Raji (cell line): ENCODE measurements around the gene TCF12.

Experiments used
- POLR2A ChIP-seq: IDR thresholded peaks from 2 replicates; pipeline ENCODE4 v1.6.1; 2011; ENCODE audit warnings: low read depth, low read length, control low read depth; ENCODE audit not compliant: insufficient read depth

The TCF12 gene

DNA sequence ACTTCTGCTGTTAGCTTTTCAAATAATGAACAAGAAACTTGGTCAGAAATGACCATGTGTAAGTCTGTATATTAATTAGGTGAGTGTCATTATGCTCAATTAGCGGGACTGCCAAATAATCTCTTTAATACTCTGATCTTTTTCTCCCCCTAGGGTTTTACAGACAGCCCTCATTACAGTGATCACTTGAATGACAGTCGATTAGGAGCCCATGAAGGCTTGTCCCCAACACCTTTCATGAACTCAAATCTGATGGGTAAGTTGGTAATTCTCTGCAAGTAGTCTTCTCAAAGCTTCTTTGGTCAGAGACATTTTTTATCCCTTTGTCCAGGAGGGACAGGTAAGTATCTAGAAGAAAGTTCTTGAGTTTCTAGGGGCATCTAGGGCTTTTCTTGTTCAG, 173.2 kb downstream of the TCF12 start:
- no peak for TF ChIP-seq POLR2A

DNA sequence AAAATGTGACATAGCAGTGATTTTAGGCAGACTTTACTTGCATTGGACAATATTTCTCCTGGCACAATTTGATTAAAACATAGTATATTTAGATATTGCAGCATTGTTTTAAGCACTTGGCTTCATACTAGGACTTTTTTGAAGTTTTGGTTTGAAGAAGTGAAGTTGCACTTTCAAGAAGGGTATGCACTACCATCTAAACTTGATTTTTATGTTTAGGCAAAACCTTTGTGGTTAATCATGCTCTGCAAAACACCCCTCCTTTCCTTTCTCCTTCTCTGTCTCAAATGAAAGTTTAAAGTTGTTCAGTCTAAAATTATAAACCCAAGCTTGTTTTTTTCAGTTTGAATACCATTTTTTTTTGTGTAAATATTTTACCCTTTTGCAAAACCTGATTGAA, 173.8 kb downstream of the TCF12 start:
- no peak for TF ChIP-seq POLR2A

DNA sequence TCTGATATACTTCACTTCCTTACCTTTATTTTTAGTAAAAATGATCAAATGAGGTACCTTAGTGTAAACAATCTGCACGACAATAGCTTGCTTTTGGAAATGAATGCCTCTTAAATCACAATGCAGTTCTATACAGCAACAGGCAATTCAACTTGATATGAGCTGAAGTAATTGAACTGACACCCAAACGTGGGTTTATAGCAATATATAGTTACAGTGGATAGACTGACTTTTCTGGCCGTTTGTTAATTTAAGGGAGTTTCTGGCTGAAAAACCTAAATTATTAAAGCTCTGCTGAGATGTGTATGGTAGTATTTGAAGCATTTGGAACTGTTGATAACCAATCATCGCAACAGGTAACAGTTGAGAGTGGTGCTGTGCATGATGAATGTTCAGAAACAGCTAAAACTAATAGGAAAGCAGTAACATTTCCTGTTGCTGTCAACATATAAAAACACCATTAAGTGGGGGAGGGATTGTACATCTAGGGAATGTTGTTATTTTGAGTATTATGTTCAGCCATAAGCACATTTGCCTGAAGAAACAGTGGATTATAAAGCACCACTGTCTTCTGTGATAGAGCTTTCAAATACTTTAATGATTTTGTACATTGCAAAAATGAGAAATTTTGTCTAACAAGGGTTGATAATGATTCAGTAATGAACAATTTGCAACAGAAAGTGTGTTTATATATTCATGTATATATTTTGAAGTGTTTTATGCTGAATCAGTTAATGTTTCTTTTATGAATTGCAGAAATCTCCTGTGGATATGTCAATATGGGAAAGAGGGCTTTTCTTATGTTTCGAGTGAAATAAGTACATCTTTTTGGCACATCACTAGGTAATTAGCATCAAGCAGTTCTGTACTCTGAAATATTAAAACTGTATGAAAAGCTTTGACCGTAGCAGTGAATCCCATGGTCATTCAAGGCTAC, 176.1 kb downstream of the TCF12 start:
- TF ChIP-seq POLR2A, result no peak

DNA sequence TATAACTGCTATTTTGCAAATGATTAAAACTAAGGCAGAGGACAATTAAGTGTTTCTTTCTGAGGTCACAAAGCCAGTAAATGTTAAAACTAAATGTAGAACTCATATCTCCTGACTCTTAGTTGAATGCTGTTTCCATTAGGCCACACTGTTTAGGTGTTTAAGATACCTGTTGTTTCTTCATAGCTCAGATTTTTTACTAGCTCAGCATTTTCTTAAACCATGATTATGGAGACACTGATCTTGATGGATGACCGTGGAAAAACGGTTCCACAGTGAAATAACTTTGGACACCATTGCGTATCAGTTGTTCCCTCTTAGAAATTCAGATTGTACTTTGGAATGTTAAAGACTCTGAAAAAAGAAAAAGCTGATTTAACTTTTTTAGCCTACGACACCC, 177.5 kb downstream of the TCF12 start:
- TF ChIP-seq POLR2A, result no peak

DNA sequence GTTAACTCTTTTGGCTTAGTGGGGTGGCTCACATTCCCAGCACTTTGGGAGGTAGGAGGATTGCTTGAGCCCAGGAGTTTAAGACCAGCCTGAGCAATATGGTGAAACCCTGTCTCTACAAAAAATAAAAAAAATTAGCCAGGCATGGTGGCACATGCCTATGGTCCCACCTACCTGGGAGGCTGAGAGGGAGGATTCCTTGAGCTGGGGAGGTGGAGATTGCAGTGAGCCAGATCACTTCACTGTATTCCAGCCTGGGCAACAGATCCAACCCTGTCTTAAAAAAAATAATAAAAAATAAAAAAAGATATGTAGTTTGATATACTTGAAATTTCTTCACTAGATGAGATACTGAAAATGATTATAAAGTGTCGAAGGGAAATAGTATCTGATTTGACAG, 178.8 kb downstream of the TCF12 start:
- no peak for TF ChIP-seq POLR2A

DNA sequence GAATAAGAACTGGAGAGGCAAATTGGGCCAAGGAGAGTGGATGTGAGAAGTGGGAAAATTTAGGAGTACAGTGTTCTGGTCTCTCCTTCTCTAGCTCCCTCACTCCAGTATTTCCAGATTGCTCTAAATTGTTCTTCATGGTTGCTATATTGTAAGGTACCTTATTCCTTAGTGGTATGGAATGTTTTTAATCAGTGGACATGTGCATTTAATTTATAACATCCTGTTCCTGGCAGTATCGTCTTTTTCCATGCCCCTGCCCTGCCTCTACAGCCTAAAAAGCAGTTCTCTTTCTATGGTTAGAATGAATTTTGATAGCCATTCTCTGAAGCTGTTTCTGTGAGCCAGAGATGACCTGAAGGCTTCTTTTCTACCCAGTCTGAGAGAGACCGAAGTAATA, 180.5 kb downstream of the TCF12 start:
- TF ChIP-seq POLR2A, result no peak

DNA sequence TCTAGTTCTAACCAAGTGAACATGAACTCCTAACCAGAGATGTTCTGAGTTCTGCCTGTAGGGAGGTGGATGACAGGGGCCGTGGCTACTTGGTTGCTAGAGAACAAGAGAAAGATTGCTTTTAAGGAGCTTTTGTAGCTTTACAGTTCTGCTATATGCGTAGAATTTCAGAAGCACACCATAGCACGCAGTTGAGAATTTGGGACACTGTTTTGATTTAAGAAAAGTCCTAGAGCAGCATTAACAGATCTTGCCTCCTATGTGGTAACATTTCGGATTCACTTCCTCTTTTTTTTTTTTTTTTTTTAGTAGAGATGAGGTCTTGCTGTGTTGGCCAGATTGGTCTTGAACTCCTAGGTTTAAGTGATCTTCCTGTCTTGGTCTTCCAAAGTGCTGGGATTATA, 181.7 kb downstream of the TCF12 start:
- TF ChIP-seq POLR2A, result no peak

DNA sequence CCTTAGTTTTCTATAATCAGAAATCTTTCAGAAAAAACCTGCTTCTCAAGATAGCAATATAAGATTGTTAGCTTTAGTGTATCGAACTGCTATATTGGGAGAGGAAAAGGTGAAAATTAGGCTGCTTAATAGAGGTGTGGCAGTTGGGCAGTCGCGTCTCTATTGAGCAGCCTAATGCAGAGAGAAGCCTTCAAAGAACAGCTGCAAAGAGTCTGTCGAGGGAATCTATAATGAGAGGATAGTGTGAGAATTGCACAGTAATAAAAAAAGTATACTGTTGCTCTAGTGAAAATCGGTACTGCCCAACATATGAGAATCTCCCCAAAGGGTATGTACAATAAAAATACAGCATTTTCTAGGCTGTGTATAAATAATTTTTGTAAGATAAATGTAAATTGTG, 184.4 kb downstream of the TCF12 start:
- TF ChIP-seq POLR2A, result no peak

DNA sequence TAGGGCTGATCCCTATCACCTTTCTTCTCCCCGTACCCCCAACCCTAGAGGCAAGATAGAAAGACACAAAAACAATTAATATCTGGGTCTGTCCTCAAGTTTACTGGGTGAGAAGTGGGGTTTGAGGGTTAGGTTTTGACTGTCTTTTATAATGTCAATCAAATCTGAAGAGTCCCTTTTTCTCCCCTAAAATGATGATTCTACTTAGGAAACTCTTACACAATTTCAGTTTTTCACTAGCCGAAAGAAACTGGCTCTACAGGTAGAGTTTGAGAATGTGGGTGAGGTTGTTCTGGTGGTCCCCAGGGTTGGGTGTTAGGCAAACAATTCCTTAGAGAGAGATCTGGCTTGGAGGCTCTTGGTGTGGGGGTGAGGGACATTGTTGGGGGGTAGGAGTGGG, 189.9 kb downstream of the TCF12 start:
- TF ChIP-seq POLR2A, result no peak

DNA sequence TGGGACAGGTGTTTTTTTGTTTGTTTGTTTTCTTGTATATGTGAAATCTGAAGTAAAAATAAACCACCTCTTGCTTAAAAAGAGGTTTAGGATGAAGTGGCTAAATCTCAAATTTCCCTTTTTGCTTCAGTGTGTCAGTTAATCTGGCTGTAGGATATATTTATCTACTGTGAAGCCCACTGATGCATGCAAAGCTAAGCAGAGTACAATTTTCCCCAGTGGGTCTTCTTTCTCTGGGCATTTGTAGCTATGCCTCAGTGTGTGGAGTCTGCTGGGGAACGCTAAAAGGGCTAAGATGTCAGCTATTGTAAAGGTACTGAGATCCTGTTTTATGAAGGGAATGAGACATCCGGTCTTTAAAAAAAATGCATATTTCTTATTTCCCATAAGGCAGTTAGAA, 190.6 kb downstream of the TCF12 start:
- no peak for TF ChIP-seq POLR2A

DNA sequence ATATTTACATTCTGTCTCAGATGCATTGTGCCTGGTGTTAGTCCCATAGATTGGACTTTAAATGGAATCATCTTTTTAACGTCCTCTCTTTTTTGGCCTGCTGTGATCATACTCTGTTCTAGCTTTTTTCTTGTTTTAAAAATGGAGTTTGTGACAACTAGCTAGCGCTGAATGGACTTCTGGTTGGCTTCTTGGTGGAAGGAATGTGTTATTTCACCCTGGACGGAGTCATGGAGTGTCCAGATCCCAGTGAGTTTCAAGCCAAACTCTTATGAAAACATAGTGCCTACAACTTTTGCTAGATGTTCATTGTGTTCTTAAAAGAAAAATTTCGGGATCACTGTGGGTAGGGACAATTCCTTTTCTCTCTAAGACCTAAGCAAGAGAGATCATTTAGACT, 192.6 kb downstream of the TCF12 start:
- TF ChIP-seq POLR2A, result no peak

DNA sequence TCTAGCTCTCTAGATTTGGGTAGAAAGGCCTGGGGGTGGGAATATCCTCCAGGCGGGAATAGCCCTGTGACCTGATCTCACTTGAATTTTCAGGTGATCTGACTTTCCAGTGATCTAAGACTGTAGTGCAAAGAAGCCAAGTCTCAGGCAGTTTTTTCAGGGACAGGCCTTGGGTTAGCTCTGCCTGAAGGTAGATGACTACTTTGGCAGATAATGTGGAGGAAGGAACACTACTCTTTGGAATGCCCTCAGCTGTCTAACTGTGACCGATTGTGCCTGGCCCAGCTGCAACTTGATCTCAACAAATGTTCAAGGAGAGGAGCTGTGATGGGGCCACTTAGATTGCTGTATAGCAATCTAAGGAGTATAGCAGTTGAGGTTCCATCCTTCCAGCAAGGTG, 193.7 kb downstream of the TCF12 start:
- TF ChIP-seq POLR2A, result no peak

DNA sequence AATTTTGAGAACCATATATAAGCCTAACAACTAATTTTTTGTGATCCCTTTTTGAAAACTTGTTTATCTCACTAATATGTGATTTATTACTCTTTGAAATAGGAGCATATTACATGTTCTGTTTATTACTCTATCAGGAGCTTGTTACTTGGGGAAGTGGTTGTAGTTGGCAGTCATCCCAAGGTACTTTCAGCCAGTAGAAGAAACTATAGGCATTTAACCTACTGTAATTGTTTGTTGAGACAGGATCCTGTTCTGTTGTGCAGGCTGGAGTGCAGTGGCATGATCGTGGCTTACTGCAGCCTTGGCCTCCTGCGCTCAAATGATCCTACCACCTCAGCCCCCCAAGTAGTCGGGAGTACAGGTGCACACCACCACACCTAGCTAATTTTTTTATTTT, 195.6 kb downstream of the TCF12 start:
- TF ChIP-seq POLR2A, result no peak

DNA sequence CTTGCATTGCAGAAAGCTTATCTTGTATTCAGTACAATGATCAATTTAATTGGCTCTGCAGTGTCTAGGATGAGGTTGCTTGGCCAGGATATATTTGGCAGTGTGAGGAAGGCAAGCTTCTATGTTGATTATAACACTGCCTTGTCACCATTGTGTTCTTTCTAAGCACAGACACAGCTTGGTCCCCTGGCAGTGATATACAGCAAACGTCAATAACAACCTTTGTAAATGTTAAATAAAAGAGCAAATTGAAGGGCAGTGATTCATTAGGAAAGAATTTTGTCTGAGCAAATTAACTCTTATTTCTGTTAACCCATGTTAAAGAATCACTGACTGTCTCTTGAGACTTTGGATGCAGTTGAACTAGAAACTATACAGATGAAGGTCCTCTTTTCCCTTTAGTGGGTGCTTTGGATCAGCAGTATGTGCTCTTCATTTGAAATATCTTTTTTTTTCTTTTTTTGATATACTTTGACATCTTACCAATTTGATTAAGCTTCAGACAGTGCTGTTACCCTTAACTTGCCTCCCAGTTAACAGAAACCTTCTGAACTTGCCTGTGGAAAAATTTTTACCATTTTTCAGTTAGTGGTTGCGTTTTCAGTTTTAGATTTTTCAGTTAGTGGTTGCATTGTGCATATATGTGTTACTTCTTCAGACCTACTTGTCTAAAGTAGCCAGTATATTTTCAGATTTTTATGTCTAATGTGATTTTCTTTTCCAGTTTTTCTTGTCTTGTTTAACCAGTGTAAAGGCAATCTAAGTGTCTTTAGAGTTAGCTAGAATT, 199.8 kb downstream of the TCF12 start:
- no peak for TF ChIP-seq POLR2A

DNA sequence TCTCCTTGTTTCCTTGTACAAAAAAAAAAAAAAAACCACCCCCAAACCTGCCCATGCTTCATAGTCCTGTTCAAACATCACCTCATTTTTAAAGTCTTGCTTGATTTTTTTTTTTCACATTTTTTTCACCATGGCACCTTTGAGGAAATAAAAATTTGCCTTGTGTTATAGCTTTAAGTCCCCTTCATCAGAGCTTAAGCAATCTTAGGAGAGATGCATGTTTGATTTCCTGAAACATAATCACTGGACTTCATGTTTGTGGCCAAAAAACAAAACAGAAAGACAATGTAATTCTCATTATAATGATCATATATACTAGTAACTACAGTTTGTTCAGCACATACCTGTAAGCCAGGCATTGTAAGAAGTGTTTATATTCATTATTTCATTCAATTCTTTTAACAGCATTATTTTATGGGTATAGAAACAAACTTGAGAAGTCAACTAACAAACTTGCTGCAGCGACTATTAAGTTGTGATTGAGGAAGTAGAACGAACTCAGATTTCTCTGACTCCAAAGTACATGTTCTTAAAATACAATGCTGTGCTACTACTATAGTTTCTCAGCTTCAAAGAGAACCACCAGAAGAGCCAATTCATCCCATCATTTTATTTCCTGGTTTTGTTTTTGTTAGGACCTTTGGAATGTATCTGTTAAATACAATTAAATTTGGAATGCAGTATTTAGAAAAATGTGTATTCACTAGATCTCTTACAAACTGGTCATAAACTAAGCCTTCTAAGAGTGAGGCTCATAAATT, 203.8 kb downstream of the TCF12 start:
- no peak for TF ChIP-seq POLR2A
